Measurements from ENCODE around the gene TOR2A. TPM values are rescaled to one million over a fixed set of nuclear protein-coding genes. Genes with fewer than 3 reads are reported as not detected.

TOR2A gene
- total RNA-seq, 1 donor from 2014 or later: 15.1 TPM

GRCh38 chr9:127772603-127773002 lies 37.5 kb upstream of the TOR2A start:
- Mint-ChIP-seq H3K4me3 (no peak overlapping the region), H3K27me3 (no peaks in the 10 kb centered on the region), H3K4me1 (peaks cover 66% of the 10 kb centered on the region), H3K36me3 (ENCODE audit: low read depth) (peaks cover 60% of the 10 kb centered on the region), H3K9me3 (no peaks in the 10 kb centered on the region), H3K27ac (peak overlapping the region; percentile 12)
- DNase-seq: no peak
- intact Hi-C loops (cut with micrococcal nuclease): loop anchor here (5.0 kb wide), 2 partner anchors 160 to 295 kb away; partner anchors contain the start of genes NAIF1, SLC25A25 and STXBP1
- TF ChIP-seq CTCF (IDR thresholded peaks at IDR 0.05): no peak
- ATAC-seq (ENCODE audit: low read depth): no peak
- CTCF ChIA-PET: interaction anchor here (2.5 to 4.1 kb wide), 2 partner anchors 11 to 38 kb away, joined by 11 to 32 read pairs; partner anchors contain the start of genes CDK9 and TOR2A
- POLR2A ChIA-PET: interaction anchor here (0.7 to 7.6 kb wide), 7 partner anchors 7 to 93 kb away, joined by 3 to 96 read pairs (median 21); partner anchors contain the start of genes CDK9, FPGS, SH2D3C and TOR2A

- ATAC-seq (ENCODE audit: low read depth) (no peak), DNase-seq (no peak)
- ChIA-PET POLR2A (interaction anchor here (0.5 to 7.6 kb wide), 21 partner anchors 8 to 357 kb away, joined by 3 to 96 read pairs (median 6); partner anchors contain the start of genes CDK9, FPGS, LRSAM1 and RPL12), CTCF (interaction anchor here (0.8 to 4.1 kb wide), 8 partner anchors 12 to 182 kb away, joined by 3 to 32 read pairs (median 5); partner anchors contain the start of genes CDK9 and TOR2A)
- Mint-ChIP-seq H3K27ac (peak overlapping the region; percentile 93), H3K27me3 (no peaks in the 10 kb centered on the region), H3K36me3 (ENCODE audit: low read depth) (peaks cover 66% of the 10 kb centered on the region), H3K4me3 (peak overlapping the region; percentile 93), H3K4me1 (peaks cover 74% of the 10 kb centered on the region), H3K9me3 (no peaks in the 10 kb centered on the region)
- no peak for TF ChIP-seq CTCF (IDR thresholded peaks at IDR 0.05)
- intact Hi-C loops (cut with micrococcal nuclease): loop anchor here (1.0 to 5.0 kb wide), 8 partner anchors 8 to 296 kb away; partner anchors contain the start of genes FPGS, NAIF1, SLC25A25 and ST6GALNAC4
These were observed 36.6 kb upstream of the TOR2A start for GRCh38 chr9:127771570-127772189.

GRCh38 chr9:127770905-127771569 lies 35.9 kb upstream of the TOR2A start:
- Mint-ChIP-seq H3K27ac (peak overlapping the region; percentile 93), H3K9me3 (no peaks in the 10 kb centered on the region), H3K4me1 (peaks cover 72% of the 10 kb centered on the region), H3K27me3 (no peaks in the 10 kb centered on the region), H3K4me3 (peak overlapping the region; percentile 93), H3K36me3 (ENCODE audit: low read depth) (peaks cover 68% of the 10 kb centered on the region)
- ChIA-PET CTCF (interaction anchor here (0.8 to 4.1 kb wide), 8 partner anchors 13 to 181 kb away, joined by 3 to 32 read pairs (median 5); partner anchors contain the start of genes CDK9 and TOR2A), POLR2A (interaction anchor here (0.5 to 7.6 kb wide), 23 partner anchors 9 to 505 kb away, joined by 3 to 96 read pairs (median 6); partner anchors contain the start of genes CDK9, FPGS, GOLGA2 and LRSAM1)
- peak; percentile 90 for ATAC-seq (ENCODE audit: low read depth)
- DNase-seq: peak; percentile 98
- intact Hi-C loops (cut with micrococcal nuclease): loop anchor here (1.0 to 5.0 kb wide), 8 partner anchors 8 to 296 kb away; partner anchors contain the start of genes FPGS, NAIF1, SLC25A25 and ST6GALNAC4
- TF ChIP-seq CTCF (IDR thresholded peaks at IDR 0.05): no peak

DNA sequence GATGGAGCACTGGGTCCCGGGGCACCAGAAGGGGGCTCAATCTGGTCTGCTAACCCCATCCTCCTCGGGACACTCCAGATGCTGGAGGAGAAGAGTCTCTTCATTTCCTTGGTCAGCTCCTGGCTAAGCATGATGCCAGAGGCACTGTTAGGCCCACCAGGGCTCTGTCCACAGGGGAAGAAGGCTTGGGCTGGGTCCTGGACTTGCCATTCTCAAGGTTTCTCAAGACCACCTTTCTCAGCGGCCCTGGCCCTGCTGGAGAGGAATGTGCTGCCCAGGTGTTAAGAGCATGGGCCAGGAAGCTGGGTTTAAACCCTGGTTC lies 35.5 kb upstream of the TOR2A start:
- Mint-ChIP-seq H3K27ac (peak overlapping the region; percentile 93), H3K27me3 (no peaks in the 10 kb centered on the region), H3K36me3 (ENCODE audit: low read depth) (peaks cover 71% of the 10 kb centered on the region), H3K4me3 (peak overlapping the region; percentile 93), H3K9me3 (no peaks in the 10 kb centered on the region), H3K4me1 (peaks cover 72% of the 10 kb centered on the region)
- no peak for DNase-seq
- intact Hi-C loops (cut with micrococcal nuclease): loop anchor here (2.0 to 5.0 kb wide), 3 partner anchors 18 to 297 kb away; partner anchors contain the start of genes NAIF1, SLC25A25 and STXBP1
- CTCF ChIA-PET: interaction anchor here (0.8 to 4.1 kb wide), 7 partner anchors 14 to 181 kb away, joined by 3 to 32 read pairs (median 5); partner anchors contain the start of genes CDK9 and TOR2A
- TF ChIP-seq CTCF (IDR thresholded peaks at IDR 0.05): no peak
- no peak for ATAC-seq (ENCODE audit: low read depth)
- POLR2A ChIA-PET: interaction anchor here (0.6 to 7.6 kb wide), 19 partner anchors 8 to 505 kb away, joined by 3 to 96 read pairs (median 6); partner anchors contain the start of genes CDK9, FPGS, GOLGA2 and LRSAM1

All from activated B cell treated with CpG ODN at 0.5 μM for 24 hours (primary cell).